ENCODE data around the gene MARVELD1.

The MARVELD1 gene

DNA sequence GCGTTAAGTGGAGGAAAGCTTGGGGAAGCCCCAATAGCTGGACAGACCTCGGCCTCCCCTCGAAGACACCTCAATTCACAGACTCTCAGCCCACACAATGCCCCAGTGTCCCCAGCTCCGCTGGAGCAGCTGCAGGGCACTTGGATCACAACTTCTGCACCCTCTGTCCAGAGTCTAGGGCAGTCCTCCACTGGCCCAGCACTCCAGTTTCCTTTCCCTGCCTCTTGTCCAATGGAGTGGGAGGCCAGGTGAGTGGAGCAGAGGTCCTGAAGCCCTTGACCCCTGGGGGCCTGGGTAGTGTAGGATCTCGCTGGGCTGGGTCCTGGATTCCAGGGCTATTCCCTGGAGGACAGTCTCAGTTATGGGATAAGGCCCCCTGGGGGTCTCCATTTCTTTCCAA lies 46.4 kb downstream of the MARVELD1 start:
- DNase-seq, result no peak

DNA sequence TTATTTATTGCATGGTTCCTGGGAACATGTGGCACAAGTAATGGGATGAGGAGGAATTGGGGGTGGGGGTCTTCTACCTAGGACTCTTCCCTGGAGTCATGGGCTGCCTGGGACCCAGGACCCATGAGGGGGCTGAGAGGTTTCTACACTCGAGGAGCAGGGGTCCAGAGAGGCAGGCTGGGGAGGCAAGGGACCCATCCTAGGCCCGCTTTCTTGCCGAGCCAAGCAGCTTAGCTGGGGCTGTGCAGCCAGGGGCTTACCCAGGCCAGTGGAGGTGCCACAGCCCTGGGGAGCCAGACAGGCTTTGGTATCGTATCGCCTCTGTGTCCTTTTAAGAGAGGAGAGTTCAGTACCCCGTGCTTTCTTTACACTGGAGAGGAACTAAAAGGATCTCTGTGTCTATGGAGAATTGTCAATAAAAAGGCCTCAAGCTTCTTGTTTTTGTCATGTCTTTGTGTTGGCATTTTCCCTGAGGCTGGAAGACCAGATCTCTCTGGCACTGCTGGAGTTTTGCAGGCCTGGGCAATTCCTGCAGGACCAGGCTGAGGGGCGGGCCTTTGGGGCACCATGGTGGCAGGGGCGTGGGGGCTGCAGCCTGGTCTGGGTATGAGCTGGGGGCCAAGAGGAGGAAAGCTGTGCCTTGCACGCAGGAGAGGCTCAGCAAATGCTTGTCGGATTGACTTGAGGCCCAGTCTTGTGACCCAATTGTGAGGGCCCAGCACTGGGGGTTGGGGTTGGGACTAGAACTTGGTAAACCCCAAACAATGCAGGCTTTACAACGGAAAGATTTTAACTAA lies 47.1 kb downstream of the MARVELD1 start:
- no peak for DNase-seq

DNA sequence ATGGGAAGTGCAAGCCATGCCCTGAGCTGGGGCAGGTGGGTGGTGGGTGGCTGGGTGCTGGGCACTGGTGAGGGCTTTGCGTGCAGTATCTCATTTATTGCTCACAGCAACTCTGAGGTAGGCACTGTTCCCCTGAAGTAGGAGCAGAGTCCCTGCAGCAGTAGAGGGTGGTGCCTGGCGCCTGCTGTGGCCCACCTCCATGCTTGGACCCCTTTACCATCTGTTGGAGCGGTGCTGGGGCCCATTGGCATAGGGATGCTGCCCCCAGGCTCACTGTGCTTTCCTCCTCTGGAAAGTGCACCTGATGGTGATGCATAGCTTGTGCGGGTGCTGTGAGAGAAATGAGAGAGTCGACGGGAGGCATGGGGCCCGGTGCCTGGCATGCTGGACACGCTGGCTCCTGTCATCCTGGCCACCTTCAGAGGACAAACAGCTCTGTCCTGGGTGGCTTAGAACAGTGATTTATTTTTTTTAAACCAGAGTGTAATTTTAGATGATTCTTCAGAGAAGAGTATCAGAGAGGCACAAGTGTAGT lies 47.9 kb downstream of the MARVELD1 start:
- DNase-seq, result no peak

DNA sequence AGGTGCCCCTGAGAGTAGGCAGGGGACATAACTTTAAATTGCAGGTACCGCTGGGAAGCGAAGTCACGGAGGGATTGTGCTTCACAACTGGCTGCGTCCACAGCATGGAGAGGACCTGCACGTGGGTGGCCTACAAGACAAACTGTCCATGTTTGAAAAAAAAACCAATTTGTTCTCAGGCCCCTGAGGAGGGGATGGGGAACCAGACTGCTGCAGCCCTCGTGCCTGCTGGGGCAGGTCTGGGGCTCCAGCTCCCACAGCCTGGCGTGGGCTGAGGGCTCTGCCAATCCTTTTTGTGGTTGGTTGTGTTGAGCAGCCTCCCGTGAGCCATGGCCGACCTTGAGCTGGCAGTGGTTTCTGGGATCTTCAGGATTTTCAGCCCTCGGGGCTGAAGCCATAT lies 48.5 kb downstream of the MARVELD1 start:
- no peak for DNase-seq

DNA sequence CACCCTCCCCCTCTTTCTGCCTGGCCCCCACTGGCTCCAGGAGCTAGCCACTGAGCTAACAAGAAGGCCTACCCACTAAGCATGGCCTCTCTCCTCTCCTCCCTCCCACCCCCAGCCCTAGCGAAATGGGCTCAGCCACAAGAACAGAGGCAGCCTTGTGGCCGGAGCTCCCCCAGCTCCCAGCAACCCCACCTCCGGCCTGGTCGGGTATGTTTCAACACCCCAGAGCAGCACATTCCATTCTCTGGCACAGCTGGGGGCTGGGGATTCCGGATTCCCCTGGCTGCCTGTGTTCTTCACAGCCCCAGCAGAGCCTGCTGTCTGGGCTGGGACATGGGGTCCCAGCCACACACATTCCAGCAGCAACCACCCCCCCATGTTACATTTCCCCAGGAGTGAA lies 49.3 kb downstream of the MARVELD1 start:
- DNase-seq, result no peak

DNA sequence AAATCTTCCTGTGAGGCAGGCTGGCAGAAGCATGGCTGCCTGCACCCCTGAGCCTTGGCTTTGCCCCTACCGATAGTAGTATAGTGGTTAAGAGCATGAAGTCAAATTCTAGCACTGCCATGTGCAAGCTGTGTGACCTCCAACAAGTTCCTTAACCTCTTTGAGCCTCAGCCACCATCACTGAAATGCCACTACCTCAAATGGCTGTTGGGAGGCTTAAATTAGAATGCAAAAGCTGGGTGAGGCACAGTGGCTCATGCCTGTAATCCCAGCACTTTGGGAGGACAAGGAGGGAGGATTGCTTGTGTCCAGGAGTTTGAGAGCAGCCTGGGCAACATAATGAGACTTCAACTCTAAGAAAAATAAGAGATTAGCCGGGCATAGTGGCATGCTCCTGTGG lies 49.9 kb downstream of the MARVELD1 start:
- DNase-seq, result no peak

DNA sequence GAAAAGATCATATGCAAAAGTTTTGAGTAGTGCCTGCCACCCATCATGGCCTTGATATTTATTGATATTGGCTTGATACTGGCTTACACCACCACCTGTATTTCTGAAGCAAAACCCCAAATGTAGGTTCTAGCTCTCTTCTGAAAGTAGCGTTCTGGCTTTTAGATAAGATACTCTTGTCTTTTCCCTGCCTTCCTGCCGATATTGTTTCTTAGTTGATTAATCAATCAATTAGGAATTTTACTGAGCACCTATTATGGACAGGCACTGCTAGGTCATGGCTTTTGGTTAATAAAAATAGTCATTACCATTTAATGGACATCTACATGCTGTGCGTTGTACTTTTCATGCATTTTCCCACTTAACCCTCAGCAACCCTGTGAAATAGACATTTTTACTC lies 50.4 kb downstream of the MARVELD1 start:
- no peak for DNase-seq

DNA sequence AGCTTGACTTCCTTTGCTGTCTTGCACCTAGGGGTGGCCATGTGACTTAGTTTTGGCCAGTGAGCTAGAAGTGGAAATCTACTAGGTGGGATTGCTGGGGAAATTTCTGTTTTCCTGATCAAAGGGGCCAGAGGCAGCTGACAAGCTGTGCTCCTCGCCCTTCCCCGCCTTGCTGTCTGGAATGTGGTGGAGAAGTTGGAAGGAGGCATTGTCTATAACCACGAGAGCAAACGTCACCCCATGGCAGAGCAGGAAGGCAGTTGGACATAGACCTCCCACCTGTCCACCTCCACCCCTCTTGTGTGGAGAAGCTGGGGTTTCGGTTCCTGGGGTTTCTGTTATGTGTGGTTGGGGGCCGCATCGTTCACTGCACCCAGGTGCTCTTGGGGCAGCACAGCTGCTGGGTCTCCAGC lies 51.0 kb downstream of the MARVELD1 start:
- no peak for DNase-seq

DNA sequence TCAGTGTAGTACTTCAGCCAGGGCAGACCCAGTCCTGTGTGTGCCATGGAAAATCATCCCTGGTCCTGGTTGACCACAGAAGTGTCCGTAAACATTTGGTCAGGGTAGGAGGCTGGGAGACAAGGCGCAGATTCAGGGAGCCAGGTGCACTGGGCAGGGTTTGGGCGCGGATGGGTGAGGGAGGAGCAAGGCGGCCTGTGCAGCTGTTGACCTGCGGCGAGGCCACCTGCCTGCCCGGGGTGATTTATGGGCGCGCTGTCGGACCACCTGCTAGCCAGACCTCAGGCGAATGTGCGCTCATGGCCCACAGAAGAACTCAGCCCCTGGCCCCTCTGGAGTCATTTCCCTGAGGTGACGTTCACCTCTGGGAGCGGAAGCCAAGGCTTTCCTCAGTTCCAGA lies 51.7 kb downstream of the MARVELD1 start:
- no peak for DNase-seq

DNA sequence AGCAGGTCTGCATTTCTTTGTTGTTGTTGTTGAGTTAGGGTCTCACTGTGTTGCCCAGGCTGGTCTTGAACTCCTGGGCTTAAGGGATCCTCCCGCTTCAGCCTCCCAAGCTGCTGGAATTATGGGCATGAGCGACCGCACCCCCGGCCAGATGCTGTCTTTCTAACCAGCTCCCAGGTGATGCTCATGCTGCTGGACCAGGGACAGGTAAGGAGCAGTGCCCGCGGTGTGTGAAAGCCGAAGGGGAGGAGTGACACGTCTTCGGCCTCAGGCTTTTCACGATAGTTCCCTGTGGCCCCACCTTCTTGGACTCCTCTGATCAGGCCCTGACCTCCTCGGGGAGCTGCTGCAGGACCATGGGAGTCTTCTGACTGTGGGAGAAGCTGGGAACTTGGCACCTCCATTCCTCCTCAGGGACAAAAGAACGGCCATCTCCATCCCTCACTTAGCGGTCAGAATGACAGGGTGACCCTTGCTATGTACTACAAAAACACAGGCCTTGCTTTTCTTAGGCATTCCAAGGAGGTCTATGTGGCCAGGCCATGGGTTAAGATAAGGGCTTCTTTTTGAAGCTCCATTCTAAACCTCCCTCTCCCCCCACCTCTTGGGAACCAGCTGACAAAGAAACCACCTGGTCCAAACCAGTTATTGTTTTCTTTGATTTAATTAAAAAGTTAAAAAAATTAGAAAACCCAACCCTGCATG lies 52.7 kb downstream of the MARVELD1 start:
- no peak for DNase-seq

DNA sequence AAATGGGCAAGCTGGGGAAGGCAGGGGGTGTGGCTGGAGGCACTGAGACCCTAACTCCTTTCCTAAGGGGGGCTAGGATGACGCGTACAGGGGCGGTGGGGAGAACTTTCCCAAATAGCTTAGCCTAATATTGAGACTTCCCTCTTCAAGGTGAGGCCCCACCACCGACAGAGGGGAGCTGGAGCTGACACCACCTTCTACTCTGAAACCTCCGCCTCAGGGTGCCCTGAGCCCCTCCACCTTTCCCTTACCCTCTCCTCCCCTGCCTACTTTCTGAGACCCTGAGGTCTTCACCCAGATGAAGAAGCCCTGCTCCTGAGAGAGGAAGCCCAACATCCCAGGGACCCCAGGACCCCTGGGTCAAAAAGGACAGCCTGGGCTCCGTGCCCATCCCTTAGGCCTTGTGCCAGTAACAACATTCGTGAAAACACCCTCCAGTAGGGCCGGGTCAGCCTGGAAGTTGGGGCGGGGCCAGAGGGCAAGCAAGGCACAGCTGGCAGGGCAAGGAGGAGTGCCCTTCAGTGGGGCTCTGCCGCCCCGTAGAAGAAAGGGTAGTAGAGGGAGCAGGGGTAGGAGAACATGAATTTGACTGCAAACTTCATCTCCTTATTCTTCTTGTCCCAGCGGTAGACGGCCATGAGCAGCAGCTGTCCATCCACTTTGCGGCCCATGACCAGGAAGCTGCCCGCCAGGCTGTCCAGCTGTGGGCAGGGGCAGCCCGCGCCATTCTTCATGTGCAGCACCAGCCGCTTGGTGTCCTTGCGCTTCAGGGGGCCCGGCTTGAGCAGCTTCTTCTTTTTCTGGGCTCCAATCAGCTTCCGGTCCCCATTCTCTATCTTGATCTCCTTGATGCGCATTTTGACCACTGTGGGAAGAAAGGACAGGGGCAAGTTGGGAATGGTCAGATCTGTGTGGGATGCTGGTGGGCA lies 53.7 kb downstream of the MARVELD1 start:
- DNase-seq, result no peak
